B cell (primary cell): ENCODE data around the gene CCDC146.
"Not testable (repeated sequence)": the region's sequence is repeated elsewhere in the genome, so short reads cannot be mapped to it uniquely, and the experiment has no call there.

Experiments used
- EZH2 ChIP-seq: IDR thresholded peaks from 2 replicates; pipeline ENCODE4 v1.6.1; 2012; ENCODE audit warnings: borderline replicate concordance, low read depth, mild to moderate bottlenecking, moderate library complexity, low read length; ENCODE audit not compliant: insufficient read depth, poor library complexity, severe bottlenecking
- TF ChIP-seq, protein P1 (sequence below): fragments of 200-600 bp; IDR thresholded peaks from one replicate; pipeline ENCODE4 v1.8.0; 2022; ENCODE audit warnings: antibody characterized with exemption, mild to moderate bottlenecking

DNA sequence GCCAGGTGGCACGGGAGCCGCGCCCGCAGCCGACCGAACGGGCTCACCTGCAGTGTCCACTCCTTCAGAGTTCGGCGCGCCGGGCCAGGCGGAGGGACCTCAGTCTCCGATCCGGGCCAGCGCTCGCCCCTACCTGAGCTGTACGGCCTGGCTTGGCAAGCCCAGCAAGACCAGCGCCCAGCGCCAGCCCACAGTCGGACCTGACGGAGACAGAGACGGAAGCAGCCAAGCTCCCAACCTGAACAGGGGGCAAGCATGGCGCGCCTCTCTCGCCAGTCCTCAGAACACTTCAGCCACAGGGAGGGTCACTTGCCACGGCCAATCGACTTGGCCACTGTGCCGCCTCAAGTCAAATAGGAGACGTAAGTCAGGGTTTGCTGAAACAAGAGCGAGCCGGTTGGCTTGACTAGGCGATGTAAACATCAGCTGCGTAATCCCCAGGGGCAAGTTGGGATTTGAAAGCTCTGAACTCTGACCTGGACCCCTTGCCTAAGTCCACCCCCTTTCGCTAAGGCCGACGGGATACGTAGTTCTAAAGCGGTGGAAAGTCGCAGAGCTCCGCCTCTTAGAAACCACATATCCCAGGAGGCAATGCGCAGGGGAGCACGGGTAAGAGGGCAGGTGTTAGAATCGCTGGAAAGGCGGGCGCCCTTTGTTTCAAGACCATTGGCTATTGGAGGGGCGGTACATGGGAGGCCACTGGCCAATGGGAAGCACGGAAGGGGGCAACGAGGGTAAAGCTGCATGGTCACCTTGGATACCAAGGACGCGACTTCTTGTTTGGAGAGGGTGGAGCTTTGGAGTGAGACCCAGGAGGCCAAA is at the start of gene CCDC146:
- TF ChIP-seq, protein P1, sequence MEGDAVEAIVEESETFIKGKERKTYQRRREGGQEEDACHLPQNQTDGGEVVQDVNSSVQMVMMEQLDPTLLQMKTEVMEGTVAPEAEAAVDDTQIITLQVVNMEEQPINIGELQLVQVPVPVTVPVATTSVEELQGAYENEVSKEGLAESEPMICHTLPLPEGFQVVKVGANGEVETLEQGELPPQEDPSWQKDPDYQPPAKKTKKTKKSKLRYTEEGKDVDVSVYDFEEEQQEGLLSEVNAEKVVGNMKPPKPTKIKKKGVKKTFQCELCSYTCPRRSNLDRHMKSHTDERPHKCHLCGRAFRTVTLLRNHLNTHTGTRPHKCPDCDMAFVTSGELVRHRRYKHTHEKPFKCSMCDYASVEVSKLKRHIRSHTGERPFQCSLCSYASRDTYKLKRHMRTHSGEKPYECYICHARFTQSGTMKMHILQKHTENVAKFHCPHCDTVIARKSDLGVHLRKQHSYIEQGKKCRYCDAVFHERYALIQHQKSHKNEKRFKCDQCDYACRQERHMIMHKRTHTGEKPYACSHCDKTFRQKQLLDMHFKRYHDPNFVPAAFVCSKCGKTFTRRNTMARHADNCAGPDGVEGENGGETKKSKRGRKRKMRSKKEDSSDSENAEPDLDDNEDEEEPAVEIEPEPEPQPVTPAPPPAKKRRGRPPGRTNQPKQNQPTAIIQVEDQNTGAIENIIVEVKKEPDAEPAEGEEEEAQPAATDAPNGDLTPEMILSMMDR, result not testable (repeated sequence)
- not testable (repeated sequence) for TF ChIP-seq EZH2
